ENCODE results near the gene TUT1. TPM values are rescaled to one million over a fixed set of nuclear protein-coding genes. Genes with fewer than 3 reads are reported as not detected.
A peak's percentile ranks its signal among the peaks of the same experiment; 100 is the strongest.
"Not testable (repeated sequence)": the region's sequence is repeated elsewhere in the genome, so short reads cannot be mapped to it uniquely, and the experiment has no call there.

Gene TUT1
- total RNA-seq, 1 donor from 2014 or later: 38.7 TPM

DNA sequence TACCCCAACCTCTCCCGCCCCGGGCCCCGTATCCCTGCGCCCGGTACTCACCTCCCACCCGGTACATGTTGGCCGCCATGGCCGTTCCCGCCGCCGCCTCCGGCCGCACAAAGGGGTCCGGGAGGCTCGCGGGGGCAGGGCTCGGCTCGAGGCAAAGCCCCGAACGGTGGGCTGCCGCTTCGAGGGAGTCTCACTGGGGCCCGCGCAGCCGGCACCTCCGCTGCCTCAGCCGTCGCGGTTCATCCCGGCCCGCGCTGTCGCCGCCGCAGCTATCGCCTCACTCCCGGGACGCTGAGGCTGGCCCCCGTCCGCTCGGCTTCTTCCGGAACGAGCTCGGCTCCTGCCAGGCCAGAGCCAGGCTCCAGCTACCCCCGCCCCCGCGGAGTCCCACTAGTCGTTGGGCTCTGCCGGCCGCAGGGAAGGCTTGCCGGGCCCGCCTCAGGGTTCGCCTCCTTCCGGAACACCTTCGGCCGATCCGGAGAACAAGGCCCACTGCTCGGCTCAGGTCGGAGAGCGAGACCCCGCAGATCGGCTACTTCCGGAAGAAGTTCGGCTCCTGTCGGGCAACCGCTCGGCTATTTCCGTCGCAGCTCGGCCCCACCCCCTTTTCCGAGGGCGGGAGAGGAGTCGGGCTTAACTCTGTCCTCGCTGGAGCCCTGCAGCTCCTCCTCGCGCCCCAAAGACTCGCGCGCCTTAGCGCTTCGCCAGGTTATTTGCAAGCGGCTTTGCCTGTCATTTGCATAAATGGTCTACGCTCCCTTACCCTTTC lies 10.2 kb upstream of the TUT1 start, which contains the start of gene MTA2:
MTA2 (minus strand) TSS at position 494 of the 769 bp plus-strand sequence; CDS start at position 79, 415 bp downstream.
- peaks cover 63% of the 10 kb centered on the region for H3K36me3 Mint-ChIP-seq (ENCODE audit: low read depth)
- no peaks in the 10 kb centered on the region for H3K9me3 Mint-ChIP-seq
- H3K4me3 Mint-ChIP-seq: peak within 1 kb of the TSS; percentile 95
- H3K27ac Mint-ChIP-seq: peak within 1 kb of the TSS; percentile 92
- H3K4me1 Mint-ChIP-seq (ENCODE audit: low read depth): peaks cover 54% of the 10 kb centered on the region
- intact Hi-C loops (cut with micrococcal nuclease): loop anchor here (1.0 kb wide), 6 partner anchors 64 to 254 kb away; partner anchors contain the start of genes C11orf98, CSKMT, HNRNPUL2 and TAF6L
- peak; percentile 100 for DNase-seq (ENCODE audit: low spot score)
- H3K27me3 Mint-ChIP-seq (ENCODE audit: insufficient read depth): no peaks in the 10 kb centered on the region

DNA sequence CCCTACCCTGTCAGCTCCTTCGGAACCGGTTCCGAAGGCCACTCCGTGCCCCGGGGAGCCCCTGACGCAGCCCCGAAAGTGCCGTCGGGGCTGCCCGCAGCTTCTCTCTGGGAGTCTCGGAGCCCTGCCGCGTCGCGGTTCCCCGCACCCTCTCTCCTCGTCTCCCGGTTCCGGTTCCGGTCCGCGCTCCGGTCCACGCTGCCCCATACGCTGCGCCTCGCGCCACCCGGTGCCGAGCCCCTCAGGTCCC lies 9.7 kb upstream of the TUT1 start:
- intact Hi-C loops (cut with micrococcal nuclease): loop anchor here (1.0 kb wide), 6 partner anchors 64 to 254 kb away; partner anchors contain the start of genes C11orf98, CSKMT, HNRNPUL2 and TAF6L
- Mint-ChIP-seq H3K27ac (peak overlapping the region; percentile 89), H3K4me1 (ENCODE audit: low read depth) (peaks cover 57% of the 10 kb centered on the region), H3K9me3 (no peaks in the 10 kb centered on the region), H3K36me3 (ENCODE audit: low read depth) (peaks cover 65% of the 10 kb centered on the region), H3K27me3 (ENCODE audit: insufficient read depth) (no peaks in the 10 kb centered on the region), H3K4me3 (peak overlapping the region; percentile 95)
- DNase-seq (ENCODE audit: low spot score): no peak

DNA sequence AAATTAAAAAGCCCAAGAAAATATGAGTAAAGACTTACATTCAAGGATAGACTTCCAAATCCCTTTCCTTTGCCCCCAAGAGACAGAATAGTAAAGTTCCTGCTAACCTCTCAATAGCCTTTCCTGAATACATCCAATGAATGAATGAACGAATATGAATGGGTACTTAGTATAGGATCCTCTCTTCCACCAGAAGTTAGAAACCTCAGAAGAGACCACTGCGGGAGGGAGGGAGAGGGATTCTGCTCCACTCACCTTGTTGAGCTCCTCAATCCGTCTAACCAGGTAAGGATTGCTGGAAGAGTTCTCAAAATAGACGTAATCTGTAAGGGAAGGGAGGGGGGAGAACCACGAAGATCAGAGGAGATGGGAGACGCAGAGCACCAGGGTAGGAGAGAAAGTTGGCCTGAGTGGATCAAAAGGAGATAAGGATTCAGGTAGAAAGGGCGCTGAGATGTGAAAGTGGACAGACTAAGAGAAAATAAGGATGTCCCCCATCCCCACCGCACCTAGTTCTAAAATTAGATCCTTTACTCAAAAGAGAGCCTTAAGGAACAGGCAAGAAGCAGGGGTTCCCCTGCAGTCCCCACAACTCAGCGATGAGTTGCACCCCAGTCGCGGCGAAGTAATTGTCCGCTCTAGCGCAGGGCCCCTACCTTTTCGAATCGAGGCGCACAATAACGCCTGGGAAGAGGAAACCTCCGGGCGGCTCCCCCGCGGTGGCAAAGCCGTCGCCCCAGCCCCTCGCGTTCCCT lies 9.2 kb upstream of the TUT1 start:
- intact Hi-C loops (cut with micrococcal nuclease): loop anchor here (1.0 kb wide), 6 partner anchors 65 to 255 kb away; partner anchors contain the start of genes C11orf98, CSKMT, HNRNPUL2 and TAF6L
- Mint-ChIP-seq H3K4me1 (ENCODE audit: low read depth) (peaks cover 60% of the 10 kb centered on the region), H3K9me3 (no peaks in the 10 kb centered on the region), H3K27me3 (ENCODE audit: insufficient read depth) (no peaks in the 10 kb centered on the region), H3K27ac (peak overlapping the region; percentile 89), H3K4me3 (peak overlapping the region; percentile 95), H3K36me3 (ENCODE audit: low read depth) (peaks cover 70% of the 10 kb centered on the region)
- DNase-seq (ENCODE audit: low spot score): no peak

DNA sequence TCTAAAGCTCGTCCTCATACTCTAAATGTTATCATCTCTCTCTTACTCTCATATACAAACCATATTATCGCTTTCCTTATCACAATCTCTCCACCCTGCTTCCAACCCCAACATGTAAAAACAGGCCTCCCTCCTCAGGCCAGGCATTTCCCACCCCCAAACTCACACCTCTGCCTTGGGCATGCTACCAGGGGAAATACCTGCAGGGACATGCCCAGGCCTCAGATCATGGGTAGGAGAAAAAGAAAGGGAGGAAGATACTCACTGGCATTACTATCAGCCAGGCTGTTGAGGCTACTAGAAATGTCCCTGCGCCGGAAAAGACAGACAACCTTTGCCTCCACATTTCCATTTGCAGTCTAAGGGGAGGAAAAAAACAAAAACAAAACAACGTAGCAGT lies 8.6 kb upstream of the TUT1 start:
- Mint-ChIP-seq H3K27me3 (ENCODE audit: insufficient read depth) (no peaks in the 10 kb centered on the region), H3K4me3 (peak overlapping the region; percentile 95), H3K4me1 (ENCODE audit: low read depth) (peaks cover 62% of the 10 kb centered on the region), H3K9me3 (no peaks in the 10 kb centered on the region), H3K36me3 (ENCODE audit: low read depth) (peaks cover 74% of the 10 kb centered on the region), H3K27ac (peak overlapping the region; percentile 89)
- DNase-seq (ENCODE audit: low spot score): no peak
- intact Hi-C loops (cut with micrococcal nuclease): loop anchor here (1.0 to 2.0 kb wide), 8 partner anchors 9 to 281 kb away; partner anchors contain the start of genes EEF1G, EML3, GANAB and SLC3A2

- intact Hi-C loops (cut with micrococcal nuclease): loop anchor here (1.0 to 2.0 kb wide), 8 partner anchors 8 to 282 kb away; partner anchors contain the start of genes EEF1G, EML3, GANAB and SLC3A2
- H3K9me3 Mint-ChIP-seq: no peaks in the 10 kb centered on the region
- peak overlapping the region; percentile 95 for H3K4me3 Mint-ChIP-seq
- peaks cover 78% of the 10 kb centered on the region for H3K36me3 Mint-ChIP-seq (ENCODE audit: low read depth)
- no peaks in the 10 kb centered on the region for H3K27me3 Mint-ChIP-seq (ENCODE audit: insufficient read depth)
- DNase-seq (ENCODE audit: low spot score): peak; percentile 96
- peaks cover 68% of the 10 kb centered on the region for H3K4me1 Mint-ChIP-seq (ENCODE audit: low read depth)
- H3K27ac Mint-ChIP-seq: peak overlapping the region; percentile 89
These were observed 7.9 kb upstream of the TUT1 start for GRCh38 chr11:62599069-62599696.

DNA sequence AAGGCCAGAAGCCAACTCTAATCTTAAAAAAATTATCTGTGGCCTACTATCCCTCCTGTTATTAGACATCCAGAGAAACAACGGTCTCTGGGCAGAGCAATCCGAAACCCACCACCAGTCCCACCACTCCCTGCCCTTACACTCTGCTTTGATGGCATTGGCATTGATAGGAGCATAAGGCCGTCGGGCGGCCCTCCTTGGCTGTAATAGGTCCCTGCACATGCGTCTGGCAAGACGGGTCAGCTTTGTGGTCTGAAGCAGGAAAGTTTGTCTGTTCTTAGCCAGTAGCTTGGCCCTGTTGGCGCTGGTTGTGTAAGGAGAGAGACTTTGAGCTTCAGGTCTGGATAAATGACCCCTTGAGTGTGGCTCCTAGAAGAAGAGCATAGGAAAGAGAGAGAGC lies 3.8 kb upstream of the TUT1 start:
- H3K27ac Mint-ChIP-seq: peak overlapping the region; percentile 11
- H3K4me3 Mint-ChIP-seq: no peak overlapping the region
- intact Hi-C loops (cut with micrococcal nuclease): no loop called here

GRCh38 chr11:62593434-62594044 lies 2.2 kb upstream of the TUT1 start:
- DNase-seq (ENCODE audit: low spot score): peak; percentile 74
- intact Hi-C loops (cut with micrococcal nuclease): loop anchor here (1.0 to 5.0 kb wide), 3 partner anchors 101 to 1649 kb away; partner anchors contain the start of gene FKBP2
- Mint-ChIP-seq H3K4me3 (peak overlapping the region; percentile 78), H3K27ac (peak overlapping the region; percentile 93), H3K27me3 (ENCODE audit: insufficient read depth) (no peaks in the 10 kb centered on the region), H3K36me3 (ENCODE audit: low read depth) (peaks cover 55% of the 10 kb centered on the region), H3K9me3 (no peaks in the 10 kb centered on the region), H3K4me1 (ENCODE audit: low read depth) (peaks cover 59% of the 10 kb centered on the region)

More for the DNA sequence above, 3.8 kb upstream of the TUT1 start:
- H3K4me1 Mint-ChIP-seq (ENCODE audit: low read depth): peaks cover 68% of the 10 kb centered on the region
- no peaks in the 10 kb centered on the region for H3K27me3 Mint-ChIP-seq (ENCODE audit: insufficient read depth)
- H3K9me3 Mint-ChIP-seq: no peaks in the 10 kb centered on the region
- no peak for DNase-seq (ENCODE audit: low spot score)
- peaks cover 70% of the 10 kb centered on the region for H3K36me3 Mint-ChIP-seq (ENCODE audit: low read depth)

DNA sequence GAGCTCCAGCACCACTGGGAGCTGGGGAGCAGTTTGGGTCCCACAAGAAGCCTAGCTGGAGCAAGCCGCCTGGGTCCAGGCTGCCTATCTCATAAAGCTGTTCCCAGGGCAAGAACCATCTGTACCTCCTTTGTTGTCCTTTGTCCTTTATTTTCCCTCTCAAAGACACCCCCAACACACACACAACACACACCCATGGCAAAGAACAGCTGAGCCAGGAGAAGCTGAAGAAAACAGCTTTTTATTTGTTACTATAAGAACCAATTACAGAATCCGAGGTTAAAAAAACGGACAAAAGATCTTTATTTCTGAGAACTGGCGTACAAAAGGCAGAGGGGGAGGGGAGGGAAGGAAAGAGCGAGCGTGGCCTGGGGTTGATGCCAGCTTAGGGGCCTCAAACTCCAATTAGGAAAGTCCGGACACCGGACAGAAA lies 1.7 kb upstream of the TUT1 start:
- Mint-ChIP-seq H3K27ac (peak overlapping the region; percentile 91), H3K4me3 (peak overlapping the region; percentile 99), H3K36me3 (ENCODE audit: low read depth) (peaks cover 51% of the 10 kb centered on the region), H3K4me1 (ENCODE audit: low read depth) (peaks cover 53% of the 10 kb centered on the region), H3K9me3 (no peaks in the 10 kb centered on the region), H3K27me3 (ENCODE audit: insufficient read depth) (no peaks in the 10 kb centered on the region)
- intact Hi-C loops (cut with micrococcal nuclease): loop anchor here (1.0 to 5.0 kb wide), 3 partner anchors 101 to 1649 kb away; partner anchors contain the start of gene FKBP2
- DNase-seq (ENCODE audit: low spot score): no peak

- intact Hi-C loops (cut with micrococcal nuclease): loop anchor here (2.0 to 5.0 kb wide), 2 partner anchors 271 to 1650 kb away; partner anchors contain the start of gene FKBP2
These were observed 958 bp upstream of the TUT1 start for GRCh38 chr11:62592146-62592815.

GRCh38 chr11:62588966-62589637 lies 2.2 kb downstream of the TUT1 start:
- peaks cover 29% of the 10 kb centered on the region for H3K4me1 Mint-ChIP-seq (ENCODE audit: low read depth)
- DNase-seq (ENCODE audit: low spot score): no peak
- peak overlapping the region; percentile 99 for H3K4me3 Mint-ChIP-seq
- H3K36me3 Mint-ChIP-seq (ENCODE audit: low read depth): peaks cover 30% of the 10 kb centered on the region
- no peaks in the 10 kb centered on the region for H3K9me3 Mint-ChIP-seq
- intact Hi-C loops (cut with micrococcal nuclease): no loop called here
- no peak overlapping the region for H3K27ac Mint-ChIP-seq
- H3K27me3 Mint-ChIP-seq (ENCODE audit: insufficient read depth): no peaks in the 10 kb centered on the region

More at GRCh38 chr11:62592146-62592815, 958 bp upstream of the TUT1 start:
- Mint-ChIP-seq H3K36me3 (ENCODE audit: low read depth) (peaks cover 47% of the 10 kb centered on the region), H3K27ac (peak overlapping the region; percentile 91), H3K27me3 (ENCODE audit: insufficient read depth) (no peaks in the 10 kb centered on the region), H3K9me3 (no peaks in the 10 kb centered on the region), H3K4me3 (peak overlapping the region; percentile 99), H3K4me1 (ENCODE audit: low read depth) (peaks cover 48% of the 10 kb centered on the region)
- no peak for DNase-seq (ENCODE audit: low spot score)

DNA sequence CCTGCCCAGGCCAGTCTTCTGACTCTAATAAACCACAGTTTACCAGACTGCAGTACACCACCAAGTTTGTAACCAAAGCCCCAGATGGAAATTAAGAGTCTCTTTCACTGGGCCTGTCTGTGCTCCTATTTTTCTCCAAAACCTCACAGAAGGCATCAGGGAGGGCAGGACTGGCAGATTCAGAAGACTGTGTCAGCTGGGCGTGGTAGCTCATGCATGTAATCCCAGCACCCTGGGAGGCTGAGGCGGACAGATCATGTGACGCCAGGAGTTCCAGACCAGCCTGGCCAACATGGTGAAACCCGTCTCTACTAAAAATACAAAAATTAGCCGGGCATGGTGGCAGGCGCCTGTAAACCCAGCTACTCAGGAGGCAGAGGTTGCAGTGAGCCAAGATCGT lies 6.0 kb downstream of the TUT1 start:
- intact Hi-C loops (cut with micrococcal nuclease): not testable (repeated sequence)

More for the DNA sequence above, 6.0 kb downstream of the TUT1 start:
- H3K9me3 Mint-ChIP-seq; DNase-seq (ENCODE audit: low spot score); H3K27ac Mint-ChIP-seq; H3K4me1 Mint-ChIP-seq (ENCODE audit: low read depth); H3K27me3 Mint-ChIP-seq (ENCODE audit: insufficient read depth); H3K4me3 Mint-ChIP-seq: not testable (repeated sequence)
- peaks cover 24% of the 10 kb centered on the region for H3K36me3 Mint-ChIP-seq (ENCODE audit: low read depth)
